Stomach (tissue), 9 donors: ENCODE measurements around the gene EEFSEC. TPM values are rescaled to one million over a fixed set of nuclear protein-coding genes. Genes with fewer than 3 reads are reported as not detected.
"Not testable (repeated sequence)": the region's sequence is repeated elsewhere in the genome, so short reads cannot be mapped to it uniquely, and the experiment has no call there.

Experiments used
- DNase-seq, 2 donors: peaks; one replicate each; pipeline versions ENCODE4 v3.0.0 to v3.0.0-alpha.2; 2013 to 2019
- H3K27ac ChIP-seq, 5 donors: fragments of 200-600 bp in 4 of 5; sonication (generic) in 4 of 5; one replicate each; pipeline ENCODE4 v1.5.1; 2013 to 2019; ENCODE audit warnings: mild to moderate bottlenecking in 1 of 5, moderate library complexity in 1 of 5
- H3K27me3 ChIP-seq, 3 donors: fragments of 200-600 bp; sonication (generic); one replicate each; pipeline ENCODE4 v1.5.1; 2017 to 2019; ENCODE audit warnings: mixed run types in 1 of 3
- H3K36me3 ChIP-seq, 4 donors: fragments of 200-600 bp; sonication (generic); 1 replicate in 3 of 4; 2 replicates in 1 of 4; pipeline ENCODE4 v1.5.1; 2016 to 2019
- H3K4me1 ChIP-seq, 4 donors: fragments of 200-600 bp; sonication (generic); one replicate each; pipeline ENCODE4 v1.5.1; 2016 to 2019
- H3K4me3 ChIP-seq, 4 donors: fragments of 200-600 bp; sonication (generic) in 3 of 4; one replicate each; pipeline ENCODE4 v1.5.1; 2016 to 2019; ENCODE audit warnings: mild to moderate bottlenecking in 1 of 4
- H3K9me3 ChIP-seq, 4 donors: fragments of 200-600 bp; sonication (generic); one replicate each; pipeline ENCODE4 v1.5.1; 2016 to 2019
- CTCF ChIP-seq, 7 experiments: fragments of 450-650 bp in 4 of 7; fragments of 200-600 bp in 3 of 7; sonication (generic) in 3 of 7; IDR thresholded peaks; one replicate each; pipeline ENCODE4 v1.5.1; 2016 to 2019; ENCODE audit warnings: antibody characterized with exemption in 7 of 7, control low read depth in 2 of 7, mild to moderate bottlenecking in 1 of 7
- EP300 ChIP-seq: sonication (generic); formaldehyde crosslinking; IDR thresholded peaks from one replicate; pipeline ENCODE4 v1.6.1; 2017; ENCODE audit warnings: antibody characterized with exemption
- POLR2A ChIP-seq, 4 donors: fragments of 450-650 bp; IDR thresholded peaks; one replicate each; pipeline ENCODE4 v1.6.1; 2016; ENCODE audit warnings: antibody characterized with exemption in 4 of 4, control low read depth in 2 of 4, mild to moderate bottlenecking in 1 of 4, moderate library complexity in 1 of 4
- POLR2AphosphoS5 ChIP-seq, 3 donors: sonication (generic); formaldehyde crosslinking; IDR thresholded peaks; one replicate each; pipeline ENCODE4 v1.6.1; 2016; ENCODE audit warnings: antibody characterized with exemption in 3 of 3
- WGBS, 5 donors: extraction: QIAGEN DNeasy Blood & Tissue Kit in 3 of 5; methylation state at CpG; one replicate each; pipeline versions ENCODE4 v1.1.5 to v1.1.7; 2013 to 2018; 5-methylcytosine and 5-hydroxymethylcytosine counted together
- intact Hi-C: fragments of 100-400 bp; cut with DNase I; formaldehyde crosslinking; loops from one replicate; pipeline ENCODE4 v1.15.1; 2023; ENCODE audit warnings: low total_unique reads
- polyA plus RNA-seq, 3 donors: library from polyadenylated mRNA; stranded (reverse); fragments of 200-250 nt; gene quantifications; one replicate each; pipeline ENCODE4 v1.2.3, GENCODE V29; 2013
- total RNA-seq, 5 donors: library from RNA; depleted of rRNA; stranded (reverse); fragments of >200 nt; gene quantifications; one replicate each; pipeline versions ENCODE4 v1.1.0 to v1.2.3, GENCODE V29; 2014 to 2016
- donor health status: healthy with polysubstance abuse.
- donor health status: Bipolar disorder and iron deficiency.
- donor health status: healthy.

The EEFSEC gene
- total and polyA plus RNA-seq, 8 donors = 5.0 to 39.1 (median 13.2) TPM

GRCh38 chr3:128149650-128150049 is 3.6 kb upstream of the EEFSEC start:
- no peak overlapping the region for H3K27ac ChIP-seq
- 76 to 87% (median 82%) methylated on average over 5 of the region's 5 CpGs for WGBS, 5 donors
- H3K27me3 ChIP-seq = no peaks in the 10 kb centered on the region
- H3K9me3 ChIP-seq = no peaks in the 10 kb centered on the region
- intact Hi-C loops = no loop called here
- DNase-seq = no peak
- H3K36me3 ChIP-seq = no peaks in the 10 kb centered on the region
- TF ChIP-seq POLR2A (IDR thresholded peaks at IDR 0.05) (no peak), EP300 (no peak), CTCF (IDR thresholded peaks at IDR 0.05) (no peak), POLR2AphosphoS5 (IDR thresholded peaks at IDR 0.05) (no peak)
- peaks cover 6 to 9% (median 6%) of the 10 kb centered on the region in 4 donors for H3K4me1 ChIP-seq
- H3K4me3 ChIP-seq = no peak overlapping the region

- DNase-seq = no peak
- H3K27me3 ChIP-seq = no peaks in the 10 kb centered on the region
- intact Hi-C loops = no loop called here
- WGBS, 5 donors = 79 to 90% (median 83%) methylated on average over 5 of the region's 5 CpGs
- no peak overlapping the region for H3K4me3 ChIP-seq
- H3K36me3 ChIP-seq = peaks cover 0 to 4% (median under 1%) of the 10 kb centered on the region in 4 donors
- peaks cover 6 to 18% (median 12%) of the 10 kb centered on the region in 4 donors for H3K4me1 ChIP-seq
- no peak for TF ChIP-seq POLR2AphosphoS5 (IDR thresholded peaks at IDR 0.05)
- no peak for TF ChIP-seq POLR2A (IDR thresholded peaks at IDR 0.05)
- TF ChIP-seq EP300 = no peak
- TF ChIP-seq CTCF (IDR thresholded peaks at IDR 0.05) = no peak
- H3K9me3 ChIP-seq = no peaks in the 10 kb centered on the region
- H3K27ac ChIP-seq = peak overlapping the region in 1 of 5 donors; percentile 37
These were observed 1.5 kb upstream of the EEFSEC start for GRCh38 chr3:128151758-128152274.

- Histone ChIP-seq H3K9me3 (no peaks in the 10 kb centered on the region), H3K27me3 (no peaks in the 10 kb centered on the region), H3K4me1 (peaks cover 6 to 18% (median 12%) of the 10 kb centered on the region in 4 donors), H3K4me3 (peak overlapping the region; percentile 83 to 99 (median 95)), H3K27ac (peak overlapping the region; percentile 88 to 96 (median 91)), H3K36me3 (peaks cover 0 to 11% (median 7%) of the 10 kb centered on the region in 4 donors)
- intact Hi-C loops = no loop called here
- TF ChIP-seq POLR2AphosphoS5 (IDR thresholded peaks at IDR 0.05) (no peak), EP300 (no peak), CTCF (IDR thresholded peaks at IDR 0.05) (no peak), POLR2A (IDR thresholded peaks at IDR 0.05) (no peak)
- no peak for DNase-seq
- 58 to 69% (median 65%) methylated on average over 13 to 16 of the region's 29 CpGs for WGBS, 5 donors
These were observed 694 bp upstream of the EEFSEC start for GRCh38 chr3:128152419-128153155.

GRCh38 chr3:128154354-128154753 is 1.1 kb downstream of the EEFSEC start:
- Histone ChIP-seq H3K27ac (peak overlapping the region in 2 of 5 donors; percentile 88 to 93), H3K36me3 (peaks cover 0 to 24% (median 20%) of the 10 kb centered on the region in 4 donors), H3K4me1 (peaks cover 6 to 18% (median 12%) of the 10 kb centered on the region in 4 donors), H3K4me3 (peak overlapping the region; percentile 83 to 99 (median 95))
- H3K27me3 ChIP-seq, H3K9me3 ChIP-seq, DNase-seq, intact Hi-C loops: not testable (repeated sequence)
- 83 to 85% (median 84%) methylated on average over 16 of the region's 16 CpGs for WGBS, 5 donors
